ENCODE measurements around the gene APH1B. TPM values are rescaled to one million over a fixed set of nuclear protein-coding genes. Genes with fewer than 3 reads are reported as not detected.

APH1B gene
- total and polyA plus RNA-seq, 9 donors = 9.1 to 25.2 (median 20.0) TPM

- no peak overlapping the region for H3K27ac ChIP-seq
- no peaks in the 10 kb centered on the region for H3K27me3 ChIP-seq
- no peak for DNase-seq
- no peaks in the 10 kb centered on the region for H3K9me3 ChIP-seq
- peaks cover 2% of the 10 kb centered on the region for H3K4me1 ChIP-seq (ENCODE audit: insufficient read depth)
- 85 to 91% (median 85%) methylated on average over 2 of the region's 2 CpGs for WGBS, 3 donors
- no peak for TF ChIP-seq EP300 (IDR thresholded peaks at IDR 0.05)
- TF ChIP-seq POLR2A (IDR thresholded peaks at IDR 0.05) = no peak
- TF ChIP-seq, protein P1, sequence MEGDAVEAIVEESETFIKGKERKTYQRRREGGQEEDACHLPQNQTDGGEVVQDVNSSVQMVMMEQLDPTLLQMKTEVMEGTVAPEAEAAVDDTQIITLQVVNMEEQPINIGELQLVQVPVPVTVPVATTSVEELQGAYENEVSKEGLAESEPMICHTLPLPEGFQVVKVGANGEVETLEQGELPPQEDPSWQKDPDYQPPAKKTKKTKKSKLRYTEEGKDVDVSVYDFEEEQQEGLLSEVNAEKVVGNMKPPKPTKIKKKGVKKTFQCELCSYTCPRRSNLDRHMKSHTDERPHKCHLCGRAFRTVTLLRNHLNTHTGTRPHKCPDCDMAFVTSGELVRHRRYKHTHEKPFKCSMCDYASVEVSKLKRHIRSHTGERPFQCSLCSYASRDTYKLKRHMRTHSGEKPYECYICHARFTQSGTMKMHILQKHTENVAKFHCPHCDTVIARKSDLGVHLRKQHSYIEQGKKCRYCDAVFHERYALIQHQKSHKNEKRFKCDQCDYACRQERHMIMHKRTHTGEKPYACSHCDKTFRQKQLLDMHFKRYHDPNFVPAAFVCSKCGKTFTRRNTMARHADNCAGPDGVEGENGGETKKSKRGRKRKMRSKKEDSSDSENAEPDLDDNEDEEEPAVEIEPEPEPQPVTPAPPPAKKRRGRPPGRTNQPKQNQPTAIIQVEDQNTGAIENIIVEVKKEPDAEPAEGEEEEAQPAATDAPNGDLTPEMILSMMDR (IDR thresholded peaks at IDR 0.05) = no peak
- no peaks in the 10 kb centered on the region for H3K36me3 ChIP-seq
- H3K4me3 ChIP-seq = no peak overlapping the region
- intact Hi-C loops (cut with DNase I) = no loop called here
Measured at GRCh38 chr15:63254991-63255390, 22.4 kb upstream of the APH1B start.

GRCh38 chr15:63255489-63255990 lies 21.9 kb upstream of the APH1B start:
- WGBS, 3 donors = 63 to 80% (median 69%) methylated on average over 1 of the region's 1 CpG
- intact Hi-C loops (cut with DNase I) = no loop called here
- H3K9me3 ChIP-seq = no peaks in the 10 kb centered on the region
- H3K4me3 ChIP-seq = no peak overlapping the region
- no peak overlapping the region for H3K27ac ChIP-seq
- H3K4me1 ChIP-seq (ENCODE audit: insufficient read depth) = peaks cover 2% of the 10 kb centered on the region
- no peak for DNase-seq
- no peak for TF ChIP-seq POLR2A (IDR thresholded peaks at IDR 0.05)
- TF ChIP-seq, protein P1 (IDR thresholded peaks at IDR 0.05) = no peak
- TF ChIP-seq EP300 (IDR thresholded peaks at IDR 0.05) = no peak
- no peaks in the 10 kb centered on the region for H3K36me3 ChIP-seq
- H3K27me3 ChIP-seq = no peaks in the 10 kb centered on the region

GRCh38 chr15:63256433-63257274 lies 20.8 kb upstream of the APH1B start:
- WGBS, 3 donors = 36 to 43% (median 41%) methylated on average over 5 of the region's 5 CpGs
- H3K27ac ChIP-seq = no peak overlapping the region

DNA sequence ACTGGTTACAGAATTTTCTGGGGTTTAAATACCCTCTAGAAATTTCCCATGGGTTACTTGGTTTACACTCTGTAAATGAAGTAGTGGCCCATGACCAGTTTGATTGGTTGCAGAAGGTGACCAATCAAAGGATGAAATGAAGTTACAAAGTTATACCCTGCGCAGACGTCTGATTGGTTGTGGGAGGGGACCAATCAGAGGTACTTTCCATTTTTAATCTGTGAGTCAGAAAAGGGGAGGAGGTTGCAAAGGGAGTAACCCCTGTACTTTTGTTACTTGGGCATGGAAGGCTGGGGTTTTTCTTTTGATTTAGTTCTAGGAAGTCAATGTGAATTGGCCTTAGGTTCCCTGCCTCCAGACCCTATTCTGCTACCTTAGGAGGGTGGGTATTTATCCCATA lies 18.7 kb upstream of the APH1B start:
- H3K36me3 ChIP-seq = no peaks in the 10 kb centered on the region
- TF ChIP-seq, protein P1 (IDR thresholded peaks at IDR 0.05) = no peak
- TF ChIP-seq EP300 (IDR thresholded peaks at IDR 0.05) (no peak), POLR2A (IDR thresholded peaks at IDR 0.05) (no peak)
- H3K4me1 ChIP-seq (ENCODE audit: insufficient read depth) = peaks cover 2% of the 10 kb centered on the region
- intact Hi-C loops (cut with DNase I) = no loop called here
- no peaks in the 10 kb centered on the region for H3K27me3 ChIP-seq
- no peak overlapping the region for H3K4me3 ChIP-seq
- H3K9me3 ChIP-seq = no peaks in the 10 kb centered on the region
- no peak overlapping the region for H3K27ac ChIP-seq
- no peak for DNase-seq
- WGBS, 3 donors = 93 to 98% (median 98%) methylated on average over 2 of the region's 2 CpGs

More at GRCh38 chr15:63256433-63257274, 20.8 kb upstream of the APH1B start:
- DNase-seq = no peak
- Histone ChIP-seq H3K27me3 (no peaks in the 10 kb centered on the region), H3K4me1 (ENCODE audit: insufficient read depth) (peaks cover 2% of the 10 kb centered on the region), H3K4me3 (no peak overlapping the region), H3K9me3 (no peaks in the 10 kb centered on the region), H3K36me3 (no peaks in the 10 kb centered on the region)
- intact Hi-C loops (cut with DNase I) = no loop called here
- no peak for TF ChIP-seq EP300 (IDR thresholded peaks at IDR 0.05)
- no peak for TF ChIP-seq POLR2A (IDR thresholded peaks at IDR 0.05)
- TF ChIP-seq, protein P1 (IDR thresholded peaks at IDR 0.05) = no peak

Measured in ovary (tissue), 9 donors.